NCI-H526 treated with DMSO at 0.1 percent for 48 hours (cell line): ENCODE results near the gene HUNK.
"Not testable (repeated sequence)": the region's sequence is repeated elsewhere in the genome, so short reads cannot be mapped to it uniquely, and the experiment has no call there.

Experiments
- DNase-seq: peaks from one replicate; lab custom pipeline; 2025; lab: John Stamatoyannopoulos, UW

The HUNK gene

GRCh38 chr21:31870472-31871193 is 2.2 kb upstream of the HUNK start:
- no peak for DNase-seq

GRCh38 chr21:31871371-31871770 is 1.4 kb upstream of the HUNK start:
- DNase-seq = not testable (repeated sequence)

- DNase-seq = no peak
Measured at GRCh38 chr21:31872072-31872451, 758 bp upstream of the HUNK start.

- peak; percentile 58 for DNase-seq
Measured at GRCh38 chr21:31873275-31873695, 465 bp downstream of the HUNK start.

- no peak for DNase-seq
Measured at GRCh38 chr21:31873696-31874599, 1.1 kb downstream of the HUNK start.

GRCh38 chr21:31874812-31875212 is 2.0 kb downstream of the HUNK start:
- DNase-seq = no peak

- no peak for DNase-seq
Measured at GRCh38 chr21:31875496-31876015, 2.7 kb downstream of the HUNK start.

- DNase-seq = no peak
Measured at GRCh38 chr21:31877463-31877957, 4.7 kb downstream of the HUNK start.

- no peak for DNase-seq
Measured at GRCh38 chr21:31878831-31879230, 6.0 kb downstream of the HUNK start.

GRCh38 chr21:31879241-31879650 is 6.4 kb downstream of the HUNK start:
- no peak for DNase-seq

- DNase-seq = no peak
Measured at GRCh38 chr21:31879911-31880310, 7.1 kb downstream of the HUNK start.

- DNase-seq = no peak
Measured at GRCh38 chr21:31880816-31881215, 8.0 kb downstream of the HUNK start.

GRCh38 chr21:31882711-31883110 is 9.9 kb downstream of the HUNK start:
- no peak for DNase-seq

- DNase-seq = no peak
Measured at GRCh38 chr21:31885146-31885545, 12.3 kb downstream of the HUNK start.

GRCh38 chr21:31886915-31887314 is 14.1 kb downstream of the HUNK start:
- DNase-seq = no peak

GRCh38 chr21:31887391-31887841 is 14.6 kb downstream of the HUNK start:
- no peak for DNase-seq

- DNase-seq = no peak
Measured at GRCh38 chr21:31888936-31889371, 16.1 kb downstream of the HUNK start.

- DNase-seq = no peak
Measured at GRCh38 chr21:31889460-31889859, 16.6 kb downstream of the HUNK start.

- no peak for DNase-seq
Measured at GRCh38 chr21:31892686-31893085, 19.9 kb downstream of the HUNK start.

- DNase-seq = no peak
Measured at GRCh38 chr21:31893851-31894415, 21.1 kb downstream of the HUNK start.

- no peak for DNase-seq
Measured at GRCh38 chr21:31894457-31894856, 21.6 kb downstream of the HUNK start.
